Muscle layer of colon (tissue), 2 donors: ENCODE data around the gene MND1.

ENCODE experiments used
- H3K27ac ChIP-seq: one replicate; pipeline ENCODE4 v1.7.0; 2013; ENCODE audit warnings: low read depth, mild to moderate bottlenecking, low read length, moderate library complexity
- H3K27me3 ChIP-seq, 2 donors: one replicate each; pipeline ENCODE4 v1.7.0; 2013; ENCODE audit warnings: low read length in 2 of 2, mild to moderate bottlenecking in 2 of 2; ENCODE audit not compliant: insufficient read depth in 2 of 2, control insufficient read depth in 1 of 2
- H3K36me3 ChIP-seq: one replicate; pipeline ENCODE4 v1.7.0; 2013; ENCODE audit warnings: mild to moderate bottlenecking, low read length; ENCODE audit not compliant: insufficient read depth
- H3K4me1 ChIP-seq: one replicate; pipeline ENCODE4 v1.7.0; 2013; ENCODE audit warnings: mild to moderate bottlenecking, low read length; ENCODE audit not compliant: insufficient read depth
- H3K4me3 ChIP-seq, 2 donors: one replicate each; pipeline ENCODE4 v1.7.0; 2013; ENCODE audit warnings: low read length in 2 of 2, low read depth in 1 of 2, mild to moderate bottlenecking in 1 of 2, moderate library complexity in 1 of 2
- H3K9ac ChIP-seq: one replicate; pipeline ENCODE4 v1.7.0; 2013; ENCODE audit warnings: low read length
- H3K9me3 ChIP-seq: one replicate; pipeline ENCODE4 v1.7.0; 2013; ENCODE audit warnings: mild to moderate bottlenecking, low read length
- donor health status: abdominal sarcoma.
- donor health status: Adenocarcinoma of cecum.

The MND1 gene

DNA sequence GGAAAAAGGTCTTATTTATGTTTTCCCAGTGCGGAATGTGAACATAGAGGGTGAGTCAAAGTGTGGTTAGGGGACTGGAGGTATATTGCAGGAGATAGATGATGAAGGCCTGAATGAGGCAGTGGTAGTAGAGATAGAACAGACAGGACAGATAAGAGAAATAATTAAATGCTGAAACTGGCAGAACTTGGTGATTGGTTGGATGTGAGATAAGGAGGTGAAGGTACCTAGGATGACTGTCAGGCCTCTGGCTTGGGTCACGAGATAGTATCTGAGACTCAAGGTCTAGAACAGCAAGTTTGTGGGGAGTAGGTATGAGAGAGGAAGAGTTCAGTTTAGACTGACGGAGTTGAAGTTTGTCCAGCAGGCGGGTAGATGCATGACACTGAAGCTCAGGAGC, 3.5 kb downstream of the MND1 start:
- Histone ChIP-seq H3K9me3 (no peaks in the 10 kb centered on the region), H3K4me1 (no peaks in the 10 kb centered on the region), H3K9ac (no peak overlapping the region), H3K27me3 (no peaks in the 10 kb centered on the region), H3K4me3 (no peak overlapping the region), H3K36me3 (no peaks in the 10 kb centered on the region), H3K27ac (no peak overlapping the region)

DNA sequence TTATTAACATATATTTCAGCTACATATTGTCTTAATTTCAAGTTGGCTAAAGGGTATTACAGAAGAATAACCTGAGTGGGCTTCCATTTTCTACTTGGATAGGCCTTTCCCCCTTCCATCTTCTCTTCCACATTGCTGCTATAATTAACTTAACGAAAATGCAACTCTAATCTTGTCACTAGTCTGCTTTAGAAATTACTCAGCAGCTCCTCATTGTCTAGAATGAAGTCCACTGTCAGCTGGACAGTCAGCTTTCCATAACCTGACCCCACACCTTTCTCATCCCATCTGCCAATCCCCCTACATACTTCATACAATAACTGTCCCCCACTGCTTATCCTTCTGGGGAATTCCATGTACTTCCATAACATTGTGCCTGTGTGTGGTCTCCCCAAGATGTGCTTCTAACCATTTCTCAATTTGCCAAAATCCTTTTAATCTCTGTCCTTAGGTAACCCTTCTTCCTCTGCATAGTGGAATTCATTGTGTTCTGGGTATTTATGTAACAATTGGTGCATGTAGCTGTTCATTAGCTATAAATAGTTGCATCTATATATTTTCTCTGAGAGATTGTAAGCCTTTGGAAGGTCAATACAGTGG, 4.8 kb downstream of the MND1 start:
- no peaks in the 10 kb centered on the region for H3K4me1 ChIP-seq
- H3K27ac ChIP-seq: no peak overlapping the region
- H3K9ac ChIP-seq: no peak overlapping the region
- no peaks in the 10 kb centered on the region for H3K27me3 ChIP-seq
- no peaks in the 10 kb centered on the region for H3K9me3 ChIP-seq
- no peaks in the 10 kb centered on the region for H3K36me3 ChIP-seq
- no peak overlapping the region for H3K4me3 ChIP-seq

DNA sequence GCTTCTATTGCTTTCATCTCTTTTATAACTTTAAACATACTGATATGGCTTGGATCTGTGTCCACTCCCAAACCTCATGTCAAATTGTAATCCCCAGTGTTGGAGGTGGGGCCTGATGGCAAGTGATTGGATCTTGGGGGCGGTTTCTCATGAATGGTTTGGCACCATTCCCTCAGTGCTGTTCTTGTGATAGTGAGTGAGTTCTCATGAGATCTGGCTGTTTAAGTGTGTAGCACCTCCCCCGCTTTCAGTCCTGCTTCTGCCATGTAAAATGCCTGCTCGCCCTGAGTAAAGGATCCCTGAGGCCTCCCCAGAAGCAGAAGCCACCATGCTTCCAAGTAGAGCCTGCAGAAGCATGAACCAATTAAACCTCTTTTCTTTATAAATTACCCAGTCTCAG, 17.7 kb downstream of the MND1 start:
- Histone ChIP-seq H3K9ac (no peak overlapping the region), H3K27ac (no peak overlapping the region), H3K36me3 (no peaks in the 10 kb centered on the region), H3K4me3 (no peak overlapping the region), H3K27me3 (no peaks in the 10 kb centered on the region), H3K9me3 (no peaks in the 10 kb centered on the region), H3K4me1 (no peaks in the 10 kb centered on the region)

DNA sequence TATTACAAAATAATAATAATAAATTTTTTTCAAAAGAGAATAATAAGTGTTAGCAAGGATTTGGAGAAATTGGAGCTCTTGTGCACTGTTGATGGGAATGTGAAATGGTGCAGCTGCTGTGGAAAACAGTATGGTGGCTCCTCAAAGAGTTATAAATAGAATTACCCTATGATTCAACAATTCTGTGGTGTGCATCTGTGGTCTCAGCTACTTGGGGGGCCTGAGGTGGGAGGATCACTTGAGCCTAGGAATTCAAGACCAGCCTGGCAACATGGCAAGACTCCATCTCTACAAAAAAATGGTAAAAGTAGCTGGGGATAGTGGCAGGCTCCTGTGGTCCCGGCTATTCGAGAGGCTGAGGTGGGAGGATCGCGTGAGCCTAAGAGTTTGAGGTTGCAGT, 19.6 kb downstream of the MND1 start:
- Histone ChIP-seq H3K36me3 (no peaks in the 10 kb centered on the region), H3K9ac (no peak overlapping the region), H3K4me3 (no peak overlapping the region), H3K27ac (no peak overlapping the region), H3K4me1 (no peaks in the 10 kb centered on the region), H3K27me3 (no peaks in the 10 kb centered on the region), H3K9me3 (no peaks in the 10 kb centered on the region)

DNA sequence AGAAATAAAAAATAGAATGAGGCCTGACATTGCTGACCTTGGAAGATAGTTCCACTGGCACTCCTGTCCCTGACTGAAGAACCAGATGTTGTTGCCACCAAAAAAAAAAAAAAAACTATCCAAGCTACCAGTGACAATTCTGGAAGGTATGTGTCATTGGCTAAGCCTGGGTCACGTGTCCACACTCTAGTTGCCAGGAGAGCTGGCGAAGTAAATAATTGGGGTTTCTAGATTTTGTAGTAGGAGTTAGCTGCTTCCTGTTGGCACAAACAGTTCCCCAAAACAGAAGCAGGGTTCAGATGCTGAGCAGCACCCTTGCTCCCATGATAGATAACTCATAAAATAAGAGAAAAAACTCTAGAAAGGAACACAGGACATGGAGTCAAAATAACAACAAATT, 20.5 kb downstream of the MND1 start:
- H3K9ac ChIP-seq: no peak overlapping the region
- H3K36me3 ChIP-seq: no peaks in the 10 kb centered on the region
- no peak overlapping the region for H3K4me3 ChIP-seq
- H3K27me3 ChIP-seq: no peaks in the 10 kb centered on the region
- no peak overlapping the region for H3K27ac ChIP-seq
- no peaks in the 10 kb centered on the region for H3K9me3 ChIP-seq
- no peaks in the 10 kb centered on the region for H3K4me1 ChIP-seq

DNA sequence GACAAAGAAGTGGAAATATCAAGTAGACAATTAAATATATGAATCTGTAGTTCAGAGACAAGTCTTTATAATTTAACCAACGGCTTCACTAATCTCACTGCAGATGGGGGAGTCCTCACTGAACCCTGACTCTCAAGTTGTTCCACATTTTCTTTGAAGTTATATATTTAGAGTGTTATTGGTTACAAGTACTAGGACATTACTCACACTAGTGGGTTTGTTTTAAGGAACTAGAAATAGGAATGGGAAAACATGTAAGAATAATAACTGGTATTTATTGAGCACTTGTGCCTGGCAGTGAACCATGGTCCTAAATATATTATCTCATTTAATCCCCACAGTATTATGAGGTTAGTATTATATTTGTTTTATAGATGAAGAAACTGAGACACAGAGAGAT, 22.0 kb downstream of the MND1 start:
- Histone ChIP-seq H3K9me3 (no peaks in the 10 kb centered on the region), H3K4me3 (no peak overlapping the region)

DNA sequence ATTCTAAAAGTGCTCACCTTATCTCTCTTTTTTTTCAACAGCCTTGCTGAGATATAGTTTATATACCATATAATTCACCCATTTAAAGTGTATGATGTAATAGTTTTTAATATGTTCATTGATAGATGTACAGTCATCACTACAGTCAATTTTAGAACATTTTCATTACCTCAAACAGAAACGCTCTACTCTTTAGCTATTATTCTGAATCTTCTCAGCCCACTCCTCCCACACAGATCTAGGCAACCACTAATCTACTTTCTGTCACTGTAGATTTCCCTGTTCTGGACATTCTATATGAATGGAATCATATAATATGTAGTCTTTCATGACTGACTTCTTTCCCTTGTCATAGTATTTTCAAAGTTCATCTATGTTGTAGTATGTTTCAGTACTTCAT, 22.6 kb downstream of the MND1 start:
- no peak overlapping the region for H3K4me3 ChIP-seq
- no peak overlapping the region for H3K9ac ChIP-seq
- H3K27ac ChIP-seq: no peak overlapping the region
- no peaks in the 10 kb centered on the region for H3K27me3 ChIP-seq
- no peaks in the 10 kb centered on the region for H3K4me1 ChIP-seq
- no peaks in the 10 kb centered on the region for H3K9me3 ChIP-seq
- no peaks in the 10 kb centered on the region for H3K36me3 ChIP-seq

More for the DNA sequence above, 22.0 kb downstream of the MND1 start:
- Histone ChIP-seq H3K27me3 (no peaks in the 10 kb centered on the region), H3K27ac (no peak overlapping the region), H3K4me1 (no peaks in the 10 kb centered on the region), H3K36me3 (no peaks in the 10 kb centered on the region), H3K9ac (no peak overlapping the region)

DNA sequence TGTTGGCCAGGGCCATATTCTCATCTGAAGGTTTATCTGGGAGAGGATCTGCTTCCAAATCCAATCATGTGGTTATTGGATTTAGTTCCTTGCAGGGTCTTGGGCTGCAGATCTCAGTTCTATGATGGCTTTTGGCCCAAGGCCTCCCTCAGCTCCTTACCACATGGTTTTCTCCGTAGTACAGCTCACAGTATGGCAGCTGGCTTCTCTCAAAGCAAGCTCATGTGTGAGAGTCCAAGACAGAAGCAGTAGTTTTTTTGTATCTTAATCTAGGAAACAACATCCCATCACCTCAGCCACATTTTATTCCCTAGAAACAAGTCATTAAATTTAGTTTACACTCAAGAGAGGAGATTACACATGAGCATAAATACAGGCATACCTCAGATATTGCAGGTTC, 24.5 kb downstream of the MND1 start:
- Histone ChIP-seq H3K9me3 (no peaks in the 10 kb centered on the region), H3K36me3 (no peaks in the 10 kb centered on the region), H3K27me3 (no peaks in the 10 kb centered on the region), H3K9ac (no peak overlapping the region), H3K4me1 (no peaks in the 10 kb centered on the region), H3K27ac (no peak overlapping the region), H3K4me3 (no peak overlapping the region)

DNA sequence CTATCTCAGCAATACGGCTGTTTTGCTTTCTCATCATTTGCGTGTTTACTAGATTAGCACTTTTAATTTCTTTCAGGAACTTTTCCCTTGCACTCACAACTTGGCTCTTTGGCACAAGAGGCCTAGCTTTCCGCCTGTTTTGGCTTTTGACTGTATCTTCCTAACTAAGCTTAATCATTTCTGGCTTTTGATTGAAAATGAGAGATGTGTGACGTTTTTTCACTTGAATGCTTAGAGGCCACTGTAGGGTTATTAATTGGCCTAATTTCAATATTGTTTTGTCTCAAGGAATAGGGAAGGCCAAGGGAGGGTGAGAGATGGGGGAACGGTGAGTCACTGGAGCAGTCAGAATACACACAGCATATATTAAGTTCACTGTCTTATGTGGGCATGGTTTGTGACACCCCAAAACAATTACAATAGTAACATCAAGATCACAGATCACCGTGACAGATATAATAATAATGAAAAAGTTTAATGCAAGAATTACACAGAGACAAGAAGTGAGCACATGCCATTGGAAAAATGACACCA, 27.3 kb downstream of the MND1 start:
- Histone ChIP-seq H3K36me3 (no peaks in the 10 kb centered on the region), H3K27ac (no peak overlapping the region), H3K4me1 (no peaks in the 10 kb centered on the region), H3K9me3 (no peaks in the 10 kb centered on the region), H3K9ac (no peak overlapping the region), H3K4me3 (no peak overlapping the region), H3K27me3 (no peaks in the 10 kb centered on the region)

DNA sequence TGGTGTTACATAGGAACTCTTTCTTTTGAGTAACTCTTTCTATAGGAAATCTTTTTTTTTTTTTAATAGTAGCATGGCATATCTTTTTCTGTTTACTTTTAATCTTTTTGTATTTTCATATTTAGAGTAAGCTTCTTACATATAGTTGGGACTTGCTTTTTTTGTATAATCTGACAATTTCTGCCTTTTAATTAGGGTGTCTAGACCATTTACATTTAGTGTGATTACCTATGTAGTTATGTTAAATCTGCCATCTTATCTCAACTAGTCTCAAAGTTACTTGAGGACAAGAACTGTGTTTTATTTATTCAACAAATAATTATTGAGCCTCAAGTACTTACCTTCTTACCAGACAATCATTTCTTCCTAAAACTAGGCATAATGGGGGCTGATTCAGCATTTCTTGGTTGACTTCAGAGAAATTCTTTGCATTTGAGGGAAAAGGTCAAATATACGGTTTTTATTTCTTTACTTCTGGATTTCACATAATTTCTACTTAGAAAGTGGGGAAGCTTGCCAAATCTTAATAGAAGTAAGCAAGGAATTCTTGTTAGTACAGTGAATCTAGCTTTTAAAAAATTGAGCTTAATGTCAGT, 28.6 kb downstream of the MND1 start:
- Histone ChIP-seq H3K36me3 (no peaks in the 10 kb centered on the region), H3K27me3 (no peaks in the 10 kb centered on the region), H3K9ac (no peak overlapping the region), H3K4me3 (no peak overlapping the region), H3K4me1 (no peaks in the 10 kb centered on the region), H3K27ac (no peak overlapping the region), H3K9me3 (no peaks in the 10 kb centered on the region)

DNA sequence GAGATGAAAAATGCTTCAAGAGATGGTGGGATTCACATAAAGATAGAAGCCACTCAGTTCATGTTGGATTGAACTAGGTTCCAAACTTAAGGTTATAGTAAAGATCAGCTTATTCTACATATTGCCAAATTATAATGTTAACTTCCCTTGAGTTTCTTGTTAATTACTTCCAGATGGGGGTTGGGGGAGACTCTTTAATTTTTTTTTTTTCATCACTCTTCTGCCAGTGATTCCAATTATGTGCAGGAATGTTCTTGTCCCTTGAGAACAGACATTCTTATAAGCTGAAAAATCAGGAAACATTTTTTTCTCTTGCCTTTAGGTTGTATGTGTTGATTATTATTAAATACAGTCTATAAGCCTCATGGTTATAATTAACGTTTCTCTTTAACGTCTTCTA, 30.0 kb downstream of the MND1 start:
- Histone ChIP-seq H3K4me1 (no peaks in the 10 kb centered on the region), H3K4me3 (no peak overlapping the region), H3K9ac (no peak overlapping the region), H3K27me3 (no peaks in the 10 kb centered on the region), H3K36me3 (no peaks in the 10 kb centered on the region), H3K9me3 (no peaks in the 10 kb centered on the region), H3K27ac (no peak overlapping the region)

DNA sequence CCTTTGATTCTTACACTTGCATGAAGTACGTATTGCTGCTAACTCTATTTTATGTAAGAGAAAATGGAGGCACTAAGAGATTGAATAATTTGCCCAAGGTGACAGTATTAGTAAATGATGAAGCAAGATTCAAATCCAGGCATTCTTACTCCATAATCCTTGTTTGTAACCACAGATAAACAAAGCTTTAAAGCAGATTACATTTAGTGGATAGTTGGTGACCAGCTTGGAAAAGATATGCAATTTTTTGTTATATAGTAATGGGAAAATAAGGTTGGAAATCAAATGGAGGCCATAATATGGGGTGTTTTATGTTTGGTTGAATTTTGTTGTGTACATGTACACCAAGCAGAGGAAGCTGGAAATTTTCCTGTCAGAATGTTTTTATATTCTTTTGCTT, 30.8 kb downstream of the MND1 start:
- Histone ChIP-seq H3K36me3 (no peaks in the 10 kb centered on the region), H3K4me3 (no peak overlapping the region), H3K4me1 (no peaks in the 10 kb centered on the region), H3K9ac (no peak overlapping the region), H3K9me3 (no peaks in the 10 kb centered on the region), H3K27ac (no peak overlapping the region), H3K27me3 (no peaks in the 10 kb centered on the region)
